Choroid plexus epithelial cell (primary cell): Measurements from ENCODE around the gene ZFY.
"Not testable (repeated sequence)": the region's sequence is repeated elsewhere in the genome, so short reads cannot be mapped to it uniquely, and the experiment has no call there.

Experiments
- DNase-seq: peaks from one replicate; pipeline ENCODE4 v3.0.0-alpha.2; 2010; ENCODE audit warnings: low read depth
- H3K4me3 ChIP-seq: 2 replicates; pipeline ENCODE4 v1.5.1; 2011; ENCODE audit warnings: low read depth, mild to moderate bottlenecking, control low read depth, low read length, moderate library complexity
- CTCF ChIP-seq: conservative IDR thresholded peaks from 2 replicates; pipeline ENCODE4 v1.5.1; 2011; ENCODE audit warnings: low read depth, mild to moderate bottlenecking, control low read depth, inconsistent platforms, low read length, moderate library complexity

The ZFY gene

DNA sequence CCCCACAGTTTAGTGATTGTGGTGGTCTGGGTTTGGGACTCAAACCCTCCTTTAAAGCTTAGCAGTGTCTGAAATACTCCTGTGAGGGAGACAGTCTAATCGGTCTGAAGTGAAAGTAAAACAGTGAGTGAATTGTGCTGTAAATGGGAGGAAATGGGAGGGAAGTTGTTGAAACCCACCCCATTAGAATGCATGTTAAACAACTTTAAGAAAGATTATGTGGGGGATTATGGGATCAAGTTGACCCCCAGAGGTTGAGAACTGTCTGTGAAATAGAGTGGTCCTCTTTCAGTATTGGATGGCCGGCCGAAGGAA lies 68.3 kb downstream of the ZFY start:
- no peak for TF ChIP-seq CTCF
- peak overlapping the region; percentile 54 for H3K4me3 ChIP-seq

DNA sequence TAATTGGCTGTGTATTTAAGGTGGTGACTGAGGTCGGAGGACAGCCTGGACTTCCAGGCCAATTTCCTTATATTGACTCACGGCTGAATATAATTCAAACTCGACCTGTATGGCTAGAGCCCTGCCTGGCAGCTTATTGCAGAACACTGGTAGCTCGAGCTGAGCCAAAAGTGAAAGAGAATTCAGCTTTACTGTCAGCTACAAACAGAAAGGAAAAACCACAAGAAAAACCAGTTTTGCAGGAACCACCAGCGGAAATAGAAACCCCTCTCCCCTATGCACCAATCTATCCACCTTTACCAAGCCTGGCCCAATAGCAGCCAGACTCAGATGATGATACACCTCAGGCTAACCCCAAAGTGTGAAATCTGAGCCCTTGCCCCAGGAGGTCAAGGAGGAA lies 68.7 kb downstream of the ZFY start:
- DNase-seq: peak; percentile 47
- no peak for TF ChIP-seq CTCF

More for the DNA sequence above, 68.3 kb downstream of the ZFY start:
- peak; percentile 21 for DNase-seq

DNA sequence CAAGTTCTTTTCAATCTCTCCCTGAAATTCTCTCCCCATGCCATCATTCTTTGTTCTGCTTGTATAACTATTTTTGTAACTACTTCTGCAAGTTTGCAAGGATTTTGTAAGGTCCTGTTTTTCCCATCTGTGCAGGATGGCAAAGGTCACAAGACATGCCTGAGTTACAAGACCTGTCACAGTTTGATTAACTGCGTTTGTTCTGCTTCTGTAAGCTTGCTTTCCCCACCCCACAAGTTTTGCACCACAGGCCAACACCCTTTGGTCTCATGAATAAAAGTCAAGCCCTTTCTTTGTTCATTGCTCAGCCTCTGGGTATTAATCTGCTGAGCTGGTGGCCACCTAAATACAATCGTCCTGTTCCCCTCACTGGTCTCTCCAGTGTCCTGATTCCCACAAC lies 70.8 kb downstream of the ZFY start:
- not testable (repeated sequence) for DNase-seq, H3K4me3 ChIP-seq

More for the DNA sequence above, 68.7 kb downstream of the ZFY start:
- peak overlapping the region; percentile 54 for H3K4me3 ChIP-seq

DNA sequence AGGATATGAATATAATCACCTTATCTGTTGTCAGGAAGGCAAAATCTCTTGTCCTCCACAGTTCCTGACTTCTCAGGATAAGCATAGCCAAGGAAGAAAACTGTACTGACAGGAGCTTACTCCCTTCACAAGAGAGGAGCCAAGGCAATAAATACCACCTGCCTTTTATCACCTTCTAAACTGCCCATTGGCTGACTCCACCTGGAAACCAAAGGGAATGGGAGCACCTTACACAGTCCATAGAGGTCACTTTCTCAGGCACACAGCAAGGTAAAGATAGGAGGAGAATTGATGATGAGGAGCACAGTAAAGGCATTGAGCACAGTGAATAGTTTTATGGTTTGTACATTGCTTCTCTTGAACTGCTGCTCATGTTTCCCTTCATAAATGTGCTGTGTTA lies 72.8 kb downstream of the ZFY start:
- H3K4me3 ChIP-seq: no peak overlapping the region
- no peak for DNase-seq
- TF ChIP-seq CTCF: no peak

DNA sequence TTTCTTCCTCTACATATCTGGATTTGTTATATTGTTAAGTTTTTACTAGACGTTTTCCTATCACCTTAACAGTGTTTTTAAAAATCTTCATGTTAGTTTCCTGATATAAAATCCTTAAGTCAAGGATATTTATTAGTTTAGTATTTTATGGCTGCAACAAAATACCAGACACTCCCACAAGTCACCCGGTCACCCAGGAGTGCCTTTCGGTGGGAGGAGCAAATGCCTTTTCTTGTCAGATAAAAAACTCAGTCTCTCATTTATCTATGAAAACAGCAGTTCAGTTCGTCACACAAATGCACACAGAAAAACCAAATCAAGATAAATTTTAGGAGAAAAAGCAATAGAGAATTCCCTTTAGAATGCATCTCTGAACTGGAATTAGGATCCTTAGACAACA lies 77.0 kb downstream of the ZFY start:
- TF ChIP-seq CTCF: no peak
- DNase-seq: no peak
- H3K4me3 ChIP-seq: no peak overlapping the region

DNA sequence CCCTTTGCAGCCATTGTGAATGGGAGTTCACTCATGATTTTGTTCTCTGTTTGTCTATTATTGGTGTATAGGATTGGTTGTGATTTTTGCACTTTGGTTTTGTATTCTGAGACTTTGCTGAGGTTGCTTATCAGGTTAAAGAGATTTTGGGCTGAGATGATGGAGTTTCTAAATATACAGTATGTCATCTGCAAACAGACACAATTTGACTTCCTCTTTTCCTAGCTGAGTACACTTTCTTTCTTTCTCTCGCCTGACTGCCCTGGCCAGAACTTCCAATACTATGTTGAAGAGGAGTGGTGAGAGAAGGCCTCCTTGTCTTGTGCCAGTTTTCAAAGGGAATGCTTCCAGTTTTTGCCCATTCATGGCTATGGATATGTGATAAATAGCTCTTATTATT lies 81.4 kb downstream of the ZFY start:
- no peak for DNase-seq
- TF ChIP-seq CTCF: no peak
- no peak overlapping the region for H3K4me3 ChIP-seq

DNA sequence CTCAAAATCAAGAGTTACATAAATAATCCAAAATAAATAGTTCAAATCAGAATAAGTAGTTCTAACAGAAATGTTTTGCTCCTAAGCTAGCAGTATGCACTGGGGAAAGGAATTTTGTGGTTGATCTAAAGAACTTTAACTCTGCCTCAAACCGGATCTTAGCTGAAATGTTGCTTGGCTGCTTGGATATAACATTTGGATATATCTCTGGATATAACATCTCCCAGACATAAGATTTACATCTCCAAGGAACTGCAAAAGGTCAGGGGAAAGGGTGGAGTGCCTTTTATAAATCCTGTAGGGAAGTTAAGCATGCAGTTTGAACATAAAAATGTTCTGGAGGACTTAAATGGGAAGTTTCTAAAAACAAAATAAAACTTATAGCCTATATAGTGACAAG lies 83.4 kb downstream of the ZFY start:
- DNase-seq: no peak
- TF ChIP-seq CTCF: no peak
- no peak overlapping the region for H3K4me3 ChIP-seq

DNA sequence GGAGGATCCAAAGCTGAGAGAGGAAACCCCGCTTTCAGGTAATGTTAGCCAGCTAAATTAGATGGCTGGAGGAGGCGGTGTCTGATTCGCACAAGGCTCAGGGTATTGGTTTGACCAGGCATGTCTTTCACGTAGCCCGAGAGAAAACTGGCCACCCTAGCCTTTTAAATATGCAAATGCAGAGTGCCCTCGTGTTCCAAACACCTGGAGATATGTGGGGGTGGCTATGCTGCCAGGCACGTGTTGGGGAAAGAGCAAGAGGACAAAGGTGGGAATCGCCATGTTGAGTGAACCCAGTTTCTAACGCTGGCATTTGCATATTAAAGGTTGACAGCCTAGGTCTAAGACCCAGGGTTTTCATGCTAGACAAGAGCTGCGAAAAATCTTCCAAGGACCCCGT lies 84.4 kb downstream of the ZFY start:
- DNase-seq: no peak
- no peak for TF ChIP-seq CTCF
- no peak overlapping the region for H3K4me3 ChIP-seq
